Breast epithelium (tissue), 3 donors: ENCODE data around the gene SLAMF9.

Experiments
- CTCF ChIP-seq, 3 donors: fragments of 450-650 bp; IDR thresholded peaks; one replicate each; pipeline ENCODE4 v1.5.1; 2016 to 2017; ENCODE audit warnings: antibody characterized with exemption in 3 of 3, mild to moderate bottlenecking in 3 of 3, moderate library complexity in 3 of 3
- POLR2A ChIP-seq: fragments of 450-650 bp; IDR thresholded peaks from one replicate; pipeline ENCODE4 v1.6.1; 2016; ENCODE audit warnings: antibody characterized with exemption, mild to moderate bottlenecking, moderate library complexity

GRCh38 chr1:160001440-160001839 is 47.4 kb upstream of the SLAMF9 start:
- TF ChIP-seq CTCF (IDR thresholded peaks at IDR 0.05) (no peak), POLR2A (no peak)
